ENCODE results near the gene ZFP36L2.

DNA sequence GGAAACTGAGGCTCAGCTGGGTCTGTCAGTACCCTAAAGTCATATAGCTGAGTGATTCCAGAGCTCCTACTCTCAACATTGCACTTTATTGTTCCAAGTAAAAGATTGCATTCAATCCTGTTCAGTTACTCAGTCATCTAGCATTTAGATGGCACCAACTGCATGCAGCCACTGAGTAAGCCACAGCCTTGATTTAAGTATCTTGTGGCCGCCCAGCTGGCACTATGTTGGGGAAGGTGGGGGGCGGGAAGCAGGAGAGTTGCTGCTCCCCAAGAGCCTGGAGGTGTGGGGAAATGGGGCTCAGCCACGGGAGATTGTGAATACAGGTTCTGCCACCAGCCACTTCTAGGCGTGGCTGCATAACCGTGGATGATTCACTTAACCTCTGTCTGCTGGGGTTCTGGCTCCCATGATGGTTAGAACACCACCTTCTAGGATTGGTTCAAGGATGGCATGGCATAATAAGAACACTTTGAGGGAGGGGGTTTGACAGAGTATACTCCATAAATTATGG is 17.1 kb downstream of the ZFP36L2 start:
- no peak for TF ChIP-seq POLR2A (IDR thresholded peaks at IDR 0.05; ENCODE audit: low read length)
- no peak for TF ChIP-seq GATA1 (IDR thresholded peaks at IDR 0.05; ENCODE audit: low read depth, low read length)
